ENCODE results near the gene REXO1. TPM values are rescaled to one million over a fixed set of nuclear protein-coding genes. Genes with fewer than 3 reads are reported as not detected.

REXO1 gene
- total and polyA plus RNA-seq, 2 of the 13 experiments (the other 11 are each of a cell fraction or from before 2014, with no cell fraction given) = 5.0 to 11.2 TPM

MicroRNAs encoded within 50 kb of the gene (microRNA counts, 767-probe panel; counts per million panel counts)
- not detected for microRNA hsa-miR-1909-3p

Small RNAs within 50 kb of the gene (microRNA-seq; reads per million reads assigned to microRNA genes)
- 2.7 reads per million, percentile 17 among the genes with 10 or more reads in this experiment for gene MIR1909

Other genes starting within 250 kb of the REXO1 start
- gene UQCR11, start 243.0 kb downstream of the REXO1 start, total RNA-seq (2016; rRNA removed; fragmentation: Illumina TruSeq; extraction: Trizol) = 214 and 216 TPM in 2 replicates
- gene UQCR11, start 243.0 kb downstream of the REXO1 start, polyA plus RNA-seq (2011; rRNA removed) = 111 and 125 TPM in 2 replicates
- gene TCF3, start 195.9 kb downstream of the REXO1 start, total RNA-seq (2016; rRNA removed; fragmentation: Illumina TruSeq; extraction: Trizol) = 38.0 and 53.2 TPM in 2 replicates
- 51.4 and 52.0 TPM in 2 replicates for gene TCF3, start 195.9 kb downstream of the REXO1 start, polyA plus RNA-seq (2011; rRNA removed)
- gene ONECUT3, start 95.0 kb downstream of the REXO1 start, total RNA-seq (2016; rRNA removed; fragmentation: Illumina TruSeq; extraction: Trizol) = not detected in 2 replicates
- gene ONECUT3, start 95.0 kb downstream of the REXO1 start, polyA plus RNA-seq (2011; rRNA removed) = under 0.01 and 0.01 TPM in 2 replicates
- gene ATP8B3, start 36.2 kb downstream of the REXO1 start, total RNA-seq (2016; rRNA removed; fragmentation: Illumina TruSeq; extraction: Trizol) = 1.8 and 2.6 TPM in 2 replicates
- 5.8 and 5.9 TPM in 2 replicates for gene ATP8B3, start 36.2 kb downstream of the REXO1 start, polyA plus RNA-seq (2011; rRNA removed)
- 6.2 and 6.7 TPM in 2 replicates for gene KLF16, start 15.1 kb upstream of the REXO1 start, total RNA-seq (2016; rRNA removed; fragmentation: Illumina TruSeq; extraction: Trizol)
- 3.5 and 4.7 TPM in 2 replicates for gene KLF16, start 15.1 kb upstream of the REXO1 start, polyA plus RNA-seq (2011; rRNA removed)
- 27.9 and 40.8 TPM in 2 replicates for gene ABHD17A, start 37.0 kb upstream of the REXO1 start, total RNA-seq (2016; rRNA removed; fragmentation: Illumina TruSeq; extraction: Trizol)
- 27.7 and 44.6 TPM in 2 replicates for gene ABHD17A, start 37.0 kb upstream of the REXO1 start, polyA plus RNA-seq (2011; rRNA removed)
- 2.0 and 3.5 TPM in 2 replicates for gene ADAT3, start 56.9 kb upstream of the REXO1 start, total RNA-seq (2016; rRNA removed; fragmentation: Illumina TruSeq; extraction: Trizol)
- gene ADAT3, start 56.9 kb upstream of the REXO1 start, polyA plus RNA-seq (2011; rRNA removed) = 0.95 and 1.4 TPM in 2 replicates
- gene SCAMP4, start 56.9 kb upstream of the REXO1 start, total RNA-seq (2016; rRNA removed; fragmentation: Illumina TruSeq; extraction: Trizol) = 10.8 and 13.7 TPM in 2 replicates
- 10.7 and 12.8 TPM in 2 replicates for gene SCAMP4, start 56.9 kb upstream of the REXO1 start, polyA plus RNA-seq (2011; rRNA removed)
- gene CSNK1G2, start 92.7 kb upstream of the REXO1 start, total RNA-seq (2016; rRNA removed; fragmentation: Illumina TruSeq; extraction: Trizol) = 29.7 and 53.8 TPM in 2 replicates
- 72.5 and 88.4 TPM in 2 replicates for gene CSNK1G2, start 92.7 kb upstream of the REXO1 start, polyA plus RNA-seq (2011; rRNA removed)
- 28.1 and 30.9 TPM in 2 replicates for gene BTBD2, start 167.2 kb upstream of the REXO1 start, total RNA-seq (2016; rRNA removed; fragmentation: Illumina TruSeq; extraction: Trizol)
- 45.3 and 45.6 TPM in 2 replicates for gene BTBD2, start 167.2 kb upstream of the REXO1 start, polyA plus RNA-seq (2011; rRNA removed)
- 35.5 and 44.9 TPM in 2 replicates for gene MKNK2, start 202.8 kb upstream of the REXO1 start, total RNA-seq (2016; rRNA removed; fragmentation: Illumina TruSeq; extraction: Trizol)
- gene MKNK2, start 202.8 kb upstream of the REXO1 start, polyA plus RNA-seq (2011; rRNA removed) = 112 and 129 TPM in 2 replicates
- 3.5 and 4.3 TPM in 2 replicates for gene MOB3A, start 247.8 kb upstream of the REXO1 start, total RNA-seq (2016; rRNA removed; fragmentation: Illumina TruSeq; extraction: Trizol)
- 17.8 and 20.3 TPM in 2 replicates for gene MOB3A, start 247.8 kb upstream of the REXO1 start, polyA plus RNA-seq (2011; rRNA removed)
- gene IZUMO4, start 248.4 kb upstream of the REXO1 start, total RNA-seq (2016; rRNA removed; fragmentation: Illumina TruSeq; extraction: Trizol) = 0.24 and 0.77 TPM in 2 replicates
- 3.9 and 4.1 TPM in 2 replicates for gene IZUMO4, start 248.4 kb upstream of the REXO1 start, polyA plus RNA-seq (2011; rRNA removed)

Measured in HepG2 (cell line).